Measurements from ENCODE around the gene KRT82. TPM values are rescaled to one million over a fixed set of nuclear protein-coding genes. Genes with fewer than 3 reads are reported as not detected.
A peak's percentile ranks its signal among the peaks of the same experiment; 100 is the strongest.

Gene KRT82
- total and polyA plus RNA-seq, 10 donors: 0.04 TPM; not detected in 9

GRCh38 chr12:52394836-52395405 is 11.2 kb downstream of the KRT82 start:
- WGBS, 5 donors: 77 to 82% (median 79%) methylated on average over 5 to 13 of the region's 13 CpGs
- Histone ChIP-seq H3K27ac (no peak overlapping the region), H3K4me1 (peaks cover 0 to 11% (median 0%) of the 10 kb centered on the region in 6 donors), H3K27me3 (replicated peaks in 1 of 7) (peaks cover 0 to 47% (median 0%) of the 10 kb centered on the region in 7 donors), H3K9me3 (no peaks in the 10 kb centered on the region), H3K36me3 (no peaks in the 10 kb centered on the region), H3K4me3 (no peak overlapping the region)
- TF ChIP-seq POLR2A (IDR thresholded peaks at IDR 0.05) (no peak), POLR2AphosphoS5 (IDR thresholded peaks at IDR 0.05) (no peak), CTCF (IDR thresholded peaks at IDR 0.05 in 8 of 11, conservative IDR thresholded peaks at IDR 0.05 in 3 of 11) (no peak)
- peak; percentile 59 for DNase-seq
- intact Hi-C loops (cut with DNase I; ENCODE audit: low total_unique reads): no loop called here

GRCh38 chr12:52392465-52393007 is 13.6 kb downstream of the KRT82 start:
- TF ChIP-seq POLR2A (IDR thresholded peaks at IDR 0.05) (no peak), POLR2AphosphoS5 (IDR thresholded peaks at IDR 0.05) (no peak), CTCF (IDR thresholded peaks at IDR 0.05 in 8 of 11, conservative IDR thresholded peaks at IDR 0.05 in 3 of 11) (no peak)
- Histone ChIP-seq H3K4me1 (peaks cover 0 to 11% (median 0%) of the 10 kb centered on the region in 6 donors), H3K27ac (no peak overlapping the region), H3K9me3 (no peaks in the 10 kb centered on the region), H3K4me3 (no peak overlapping the region), H3K27me3 (replicated peaks in 1 of 7) (peaks cover 0 to 37% (median 0%) of the 10 kb centered on the region in 7 donors), H3K36me3 (no peaks in the 10 kb centered on the region)
- intact Hi-C loops (cut with DNase I; ENCODE audit: low total_unique reads): no loop called here
- WGBS, 5 donors: 74 to 87% (median 81%) methylated on average over 7 of the region's 7 CpGs
- peak; percentile 49 for DNase-seq

- intact Hi-C loops (cut with DNase I; ENCODE audit: low total_unique reads): no loop called here
- DNase-seq: peak; percentile 63
- WGBS, 5 donors: 26 to 64% (median 50%) methylated on average over 4 of the region's 4 CpGs
Measured at GRCh38 chr12:52391618-52392002, 14.5 kb downstream of the KRT82 start.

More at GRCh38 chr12:52391618-52392002, 14.5 kb downstream of the KRT82 start:
- no peaks in the 10 kb centered on the region for H3K9me3 ChIP-seq
- H3K4me3 ChIP-seq: no peak overlapping the region
- no peak for TF ChIP-seq CTCF (IDR thresholded peaks at IDR 0.05 in 8 of 11, conservative IDR thresholded peaks at IDR 0.05 in 3 of 11)
- TF ChIP-seq POLR2AphosphoS5 (IDR thresholded peaks at IDR 0.05): no peak
- TF ChIP-seq POLR2A (IDR thresholded peaks at IDR 0.05): no peak
- peak overlapping the region in 3 of 8 donors; percentile 23 to 26 (median 23) for H3K27ac ChIP-seq
- peaks cover 0 to 37% (median 0%) of the 10 kb centered on the region in 7 donors for H3K27me3 ChIP-seq (replicated peaks in 1 of 7)
- no peaks in the 10 kb centered on the region for H3K36me3 ChIP-seq
- H3K4me1 ChIP-seq: peaks cover 0 to 11% (median 0%) of the 10 kb centered on the region in 6 donors

Measured in spleen (tissue), 11 donors.